RWPE2 (cell line): Measurements from ENCODE around the gene STK32C.

Experiments
- ATAC-seq: fragments of 200-7000 bp; cut with Tn5 transposase; 3 replicates; pipeline ENCODE4 v1.9.1; 2021; ENCODE audit warnings: low read depth
- DNase-seq: peaks from one replicate; pipeline ENCODE4 v3.0.0-alpha.2; 2020; ENCODE audit warnings: low spot score
- H3K27ac ChIP-seq: fragments of 450-650 bp; 2 replicates; pipeline ENCODE4 v1.5.1; 2017; ENCODE audit warnings: mild to moderate bottlenecking; ENCODE audit not compliant: poor library complexity, severe bottlenecking
- H3K27me3 ChIP-seq: fragments of 250-450 bp; sonication (Bioruptor Pico); 2 replicates; pipeline ENCODE4 v1.5.1; 2021; ENCODE audit warnings: mild to moderate bottlenecking, moderate library complexity; ENCODE audit not compliant: insufficient read depth, poor library complexity, severe bottlenecking
- H3K36me3 ChIP-seq: fragments of 250-450 bp; sonication (Bioruptor Pico); 2 replicates; pipeline ENCODE4 v1.5.1; 2020; ENCODE audit warnings: low read depth, mild to moderate bottlenecking, moderate library complexity
- H3K4me1 ChIP-seq: fragments of 250-450 bp; sonication (Bioruptor Pico); 2 replicates; pipeline ENCODE4 v1.5.1; 2021; ENCODE audit warnings: mild to moderate bottlenecking, moderate library complexity; ENCODE audit not compliant: insufficient read depth, poor library complexity, severe bottlenecking
- H3K4me3 ChIP-seq: fragments of 250-450 bp; sonication (Bioruptor Pico); 2 replicates; pipeline ENCODE4 v1.5.1; 2021; ENCODE audit warnings: mild to moderate bottlenecking, moderate library complexity; ENCODE audit not compliant: severe bottlenecking
- H3K9me3 ChIP-seq: fragments of 250-450 bp; sonication (Bioruptor Pico); 2 replicates; pipeline ENCODE4 v1.5.1; 2021; ENCODE audit warnings: mild to moderate bottlenecking, moderate library complexity; ENCODE audit not compliant: severe bottlenecking
- TF ChIP-seq, protein P1 (sequence below): fragments of 450-650 bp; IDR thresholded peaks from one replicate; pipeline ENCODE4 v1.5.1; 2017; ENCODE audit warnings: mild to moderate bottlenecking, moderate library complexity; ENCODE audit not compliant: poor library complexity, severe bottlenecking

The STK32C gene

DNA sequence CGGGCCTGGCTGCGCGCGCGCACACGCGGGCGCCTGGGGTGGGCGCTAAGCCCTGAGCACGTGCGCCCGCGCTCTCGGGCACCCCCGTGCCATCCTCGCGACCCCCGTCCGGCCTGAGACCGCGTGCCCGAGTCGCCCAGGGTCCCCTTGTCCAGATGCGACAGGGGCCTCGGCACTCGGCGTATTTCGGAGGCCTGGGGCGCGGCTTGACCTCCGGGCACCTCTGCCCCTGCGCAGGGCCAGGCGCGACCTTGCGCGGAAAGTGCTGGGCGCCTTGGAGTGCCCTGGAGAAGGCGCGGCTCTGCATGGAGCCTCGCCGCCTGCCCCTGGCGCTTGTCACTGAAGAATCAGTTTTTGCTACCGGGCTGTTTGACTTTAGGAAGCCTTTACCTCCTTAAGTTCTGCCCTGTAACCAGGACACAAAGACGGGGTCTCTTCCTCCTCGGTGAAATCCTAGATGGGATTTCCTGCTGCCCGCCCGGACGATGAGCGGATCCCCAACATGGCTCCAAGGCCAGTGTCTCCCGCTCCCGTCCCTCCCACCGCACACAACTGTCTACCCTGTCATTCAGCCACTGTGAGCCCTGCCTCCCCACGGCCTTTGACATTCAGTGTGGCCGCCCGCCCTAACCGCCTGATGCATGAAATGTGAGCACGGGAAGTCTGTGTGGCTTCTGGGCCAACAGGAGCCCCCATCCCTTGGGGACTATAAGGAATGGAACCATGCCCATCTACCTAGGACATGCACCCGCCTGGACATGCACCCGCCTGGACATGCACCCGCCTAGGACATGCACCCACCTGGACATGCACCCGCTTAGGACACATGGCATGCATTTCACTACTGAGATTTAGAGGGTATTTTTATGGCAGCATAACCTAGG, 1.1 kb upstream of the STK32C start:
- H3K4me3 ChIP-seq, result peak overlapping the region; percentile 59
- ATAC-seq, result no peak

DNA sequence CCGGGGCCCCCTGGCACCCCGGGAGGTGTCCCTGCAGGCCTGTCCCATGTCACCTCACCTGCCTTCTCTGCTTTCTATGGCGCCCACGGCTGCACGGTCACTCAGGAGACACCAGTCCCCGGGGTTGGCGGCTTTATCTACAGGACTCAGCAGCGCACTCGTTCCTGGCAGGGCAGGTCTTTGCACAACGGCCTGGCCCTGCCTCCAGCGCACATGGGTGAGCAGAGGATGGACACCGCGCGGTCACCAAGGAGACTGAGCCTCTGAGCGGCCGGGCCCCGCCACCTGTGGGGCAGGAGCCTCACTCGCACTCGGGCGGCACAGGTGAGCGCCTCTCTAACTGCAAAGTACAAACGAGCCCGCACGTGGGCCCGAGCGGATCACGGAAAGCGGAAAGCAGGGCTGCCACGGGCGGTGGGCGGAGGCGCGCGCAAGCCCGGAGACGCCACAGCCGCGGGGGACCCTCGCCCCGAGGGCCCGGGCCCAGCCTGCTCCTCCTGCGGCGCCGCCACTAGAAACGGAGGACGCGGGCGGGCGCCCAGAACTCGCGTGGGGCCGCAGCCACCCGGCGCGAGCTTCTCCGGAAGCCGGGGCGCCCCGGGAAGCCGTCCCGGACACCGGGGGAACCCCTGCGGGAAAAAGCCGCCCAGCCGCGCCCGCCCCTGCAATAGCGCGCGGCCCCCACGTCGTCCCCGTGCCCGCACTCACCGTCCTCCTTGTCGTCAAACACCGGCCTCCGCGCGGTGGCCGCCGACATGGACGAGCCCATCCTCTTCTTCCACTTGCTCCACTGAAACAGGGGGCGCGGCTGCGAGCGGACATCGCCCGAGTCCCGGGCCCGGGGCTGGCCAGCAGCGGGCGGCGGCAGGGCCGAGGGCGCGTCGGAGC, 642 bp downstream of the STK32C start:
- peak; percentile 74 for DNase-seq
- peak; percentile 27; the same call in 2 of the 3 replicates for ATAC-seq
- no peak overlapping the region for H3K27ac ChIP-seq

More for the DNA sequence above, 1.1 kb upstream of the STK32C start:
- TF ChIP-seq, protein P1, sequence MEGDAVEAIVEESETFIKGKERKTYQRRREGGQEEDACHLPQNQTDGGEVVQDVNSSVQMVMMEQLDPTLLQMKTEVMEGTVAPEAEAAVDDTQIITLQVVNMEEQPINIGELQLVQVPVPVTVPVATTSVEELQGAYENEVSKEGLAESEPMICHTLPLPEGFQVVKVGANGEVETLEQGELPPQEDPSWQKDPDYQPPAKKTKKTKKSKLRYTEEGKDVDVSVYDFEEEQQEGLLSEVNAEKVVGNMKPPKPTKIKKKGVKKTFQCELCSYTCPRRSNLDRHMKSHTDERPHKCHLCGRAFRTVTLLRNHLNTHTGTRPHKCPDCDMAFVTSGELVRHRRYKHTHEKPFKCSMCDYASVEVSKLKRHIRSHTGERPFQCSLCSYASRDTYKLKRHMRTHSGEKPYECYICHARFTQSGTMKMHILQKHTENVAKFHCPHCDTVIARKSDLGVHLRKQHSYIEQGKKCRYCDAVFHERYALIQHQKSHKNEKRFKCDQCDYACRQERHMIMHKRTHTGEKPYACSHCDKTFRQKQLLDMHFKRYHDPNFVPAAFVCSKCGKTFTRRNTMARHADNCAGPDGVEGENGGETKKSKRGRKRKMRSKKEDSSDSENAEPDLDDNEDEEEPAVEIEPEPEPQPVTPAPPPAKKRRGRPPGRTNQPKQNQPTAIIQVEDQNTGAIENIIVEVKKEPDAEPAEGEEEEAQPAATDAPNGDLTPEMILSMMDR, result no peak
- Histone ChIP-seq H3K36me3 (no peaks in the 10 kb centered on the region), H3K9me3 (no peaks in the 10 kb centered on the region), H3K27me3 (peaks cover 15% of the 10 kb centered on the region), H3K27ac (no peak overlapping the region), H3K4me1 (no peaks in the 10 kb centered on the region)
- DNase-seq, result no peak

DNA sequence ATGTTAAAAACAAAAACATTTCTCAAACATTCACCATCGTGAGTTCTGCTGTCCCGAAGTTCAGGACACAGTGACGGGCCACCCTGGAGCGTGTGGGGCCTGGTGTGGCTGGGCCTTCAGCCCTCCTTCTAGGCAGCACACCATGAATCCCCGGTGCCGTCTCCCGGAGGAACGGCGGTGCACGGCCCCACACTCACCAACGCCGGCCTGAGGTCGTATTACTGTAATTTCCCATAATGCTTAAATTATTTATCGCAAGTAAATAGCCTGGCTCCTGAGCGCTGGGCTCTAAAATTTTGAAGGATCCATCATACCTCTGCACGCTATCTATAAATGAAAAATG, 1.4 kb downstream of the STK32C start:
- DNase-seq (no peak), ATAC-seq (no peak)
- Histone ChIP-seq H3K27ac (no peak overlapping the region), H3K4me1 (no peaks in the 10 kb centered on the region), H3K36me3 (no peaks in the 10 kb centered on the region), H3K9me3 (no peaks in the 10 kb centered on the region), H3K4me3 (no peak overlapping the region), H3K27me3 (peaks cover 15% of the 10 kb centered on the region)
- TF ChIP-seq, protein P1, result no peak

More for the DNA sequence above, 642 bp downstream of the STK32C start:
- Histone ChIP-seq H3K4me1 (no peaks in the 10 kb centered on the region), H3K4me3 (peak overlapping the region; percentile 59), H3K36me3 (no peaks in the 10 kb centered on the region), H3K27me3 (peaks cover 15% of the 10 kb centered on the region), H3K9me3 (no peaks in the 10 kb centered on the region)
- TF ChIP-seq, protein P1, result no peak

GRCh38 chr10:132305654-132306342, 2.0 kb downstream of the STK32C start:
- DNase-seq (no peak), ATAC-seq (no peak)
- Histone ChIP-seq H3K4me1 (no peaks in the 10 kb centered on the region), H3K36me3 (no peaks in the 10 kb centered on the region), H3K27ac (no peak overlapping the region), H3K9me3 (no peaks in the 10 kb centered on the region), H3K4me3 (no peak overlapping the region), H3K27me3 (peaks cover 15% of the 10 kb centered on the region)
- TF ChIP-seq, protein P1, result no peak
